ENCODE measurements around the gene RANBP1. TPM values are rescaled to one million over a fixed set of nuclear protein-coding genes. Genes with fewer than 3 reads are reported as not detected.

The RANBP1 gene
- total and polyA plus RNA-seq, 2 of the 4 experiments (the other 2 are of a cell fraction), result 173 to 376 TPM

DNA sequence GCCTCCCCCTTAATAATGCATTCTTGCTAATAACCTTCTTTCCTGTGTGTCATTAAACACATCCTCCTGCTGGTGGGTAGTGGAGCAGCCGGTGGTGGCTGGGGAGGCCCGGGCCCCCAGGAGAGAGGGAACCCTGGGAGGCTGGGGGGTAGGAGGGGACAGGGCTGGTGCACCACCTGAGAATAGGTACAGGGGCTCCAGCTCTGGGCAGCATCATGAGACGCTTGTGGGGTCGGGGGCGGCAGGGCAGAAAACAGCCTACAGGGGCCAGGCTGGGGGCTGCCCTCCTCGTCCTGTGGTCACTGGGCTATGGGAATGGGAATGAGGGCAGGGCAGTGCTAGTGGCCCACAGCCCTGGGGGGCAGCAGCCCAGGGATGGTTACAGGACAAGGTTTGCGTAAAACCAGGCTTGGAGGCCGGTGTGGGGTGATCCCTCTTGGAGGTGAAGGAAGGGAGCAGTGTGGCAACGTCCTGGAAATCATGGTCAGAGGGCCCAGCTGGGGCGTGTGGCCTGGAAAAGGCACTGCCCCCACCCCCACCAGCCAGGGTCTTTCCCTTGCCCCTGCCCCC is 53.4 kb downstream of the RANBP1 start:
- Histone ChIP-seq H3K27ac (ENCODE audit: insufficient read depth, low read length) (no peak overlapping the region), H3K4ac (ENCODE audit: low read depth, low read length) (no peak overlapping the region), H3K56ac (ENCODE audit: extremely low read depth, insufficient read depth, low read length) (no peak overlapping the region), H2AFZ (replicated peaks; ENCODE audit: low read length, poor library complexity) (no peak overlapping the region), H3K4me1 (ENCODE audit: control insufficient read depth, insufficient read depth, low read length) (no peaks in the 10 kb centered on the region), H3K9me1 (ENCODE audit: insufficient read depth, low read length) (no peaks in the 10 kb centered on the region), H3K79me1 (ENCODE audit: low read depth in 1 of 2, low read length in 2 of 2) (no peaks in the 10 kb centered on the region), H3K27me3 (ENCODE audit: control insufficient read depth, insufficient read depth, low read length) (peaks cover 26% of the 10 kb centered on the region), H3K14ac (replicated peaks; ENCODE audit: low read depth, low read length) (no peak overlapping the region), H2BK20ac (ENCODE audit: low read depth, low read length) (no peak overlapping the region), H4K8ac (ENCODE audit: low read depth in 2 of 2, low read length in 2 of 2) (no peak overlapping the region), H2AK9ac (replicated peaks; ENCODE audit: low read depth, low read length, poor library complexity) (no peak overlapping the region), H4K5ac (ENCODE audit: low read depth, low read length) (no peak overlapping the region), H2AK5ac (ENCODE audit: low read depth, low read length) (no peak overlapping the region), H3K18ac (ENCODE audit: low read depth, low read length) (no peak overlapping the region), H2BK15ac (ENCODE audit: low read depth, low read length) (no peak overlapping the region), H3K23ac (ENCODE audit: low read depth, low read length) (no peak overlapping the region), H2BK5ac (ENCODE audit: low read depth, low read length, poor library complexity, severe bottlenecking) (no peak overlapping the region), H3K36me3 (ENCODE audit: control insufficient read depth, insufficient read depth, low read length) (no peaks in the 10 kb centered on the region), H2BK120ac (ENCODE audit: low read depth, low read length) (no peak overlapping the region), H3K9ac (ENCODE audit: low read depth, low read length) (no peak overlapping the region), H4K20me1 (ENCODE audit: insufficient read depth, low read length) (no peaks in the 10 kb centered on the region), H3K4me2 (ENCODE audit: low read depth, low read length) (no peak overlapping the region), H3K9me3 (ENCODE audit: control insufficient read depth, insufficient read depth, low read length) (no peaks in the 10 kb centered on the region), H3K4me3 (ENCODE audit: insufficient read depth, low read depth, low read length) (no peak overlapping the region), H4K91ac (ENCODE audit: insufficient read depth, low read depth, low read length) (no peak overlapping the region)
- ChIA-PET POLR2A (ENCODE audit: unreplicated experiment) (no interaction called here), CTCF (no interaction called here)
- no peak for TF ChIP-seq CHD1 (IDR thresholded peaks at IDR 0.05; ENCODE audit: low read depth, low read length)
- TF ChIP-seq, protein P1, sequence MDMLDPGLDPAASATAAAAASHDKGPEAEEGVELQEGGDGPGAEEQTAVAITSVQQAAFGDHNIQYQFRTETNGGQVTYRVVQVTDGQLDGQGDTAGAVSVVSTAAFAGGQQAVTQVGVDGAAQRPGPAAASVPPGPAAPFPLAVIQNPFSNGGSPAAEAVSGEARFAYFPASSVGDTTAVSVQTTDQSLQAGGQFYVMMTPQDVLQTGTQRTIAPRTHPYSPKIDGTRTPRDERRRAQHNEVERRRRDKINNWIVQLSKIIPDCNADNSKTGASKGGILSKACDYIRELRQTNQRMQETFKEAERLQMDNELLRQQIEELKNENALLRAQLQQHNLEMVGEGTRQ (IDR thresholded peaks at IDR 0.05; ENCODE audit: low read depth, low read length), result no peak
- intact Hi-C loops (cut with micrococcal nuclease), result no loop called here
- in situ Hi-C loops (cut with MboI; ENCODE audit: low sequenced_read_pairs), result no loop called here
- no peak for ATAC-seq (ENCODE audit: low read depth)
- DNase-seq, result no peak
- no TSS peak for BruUV-seq (replicated peaks)
- dilution Hi-C loops (cut with HindIII; ENCODE audit: low sequenced_read_pairs, unreplicated experiment), result no loop called here
- 37% methylated on average over 4 of the region's 10 CpGs; no CpG with 5 or more reads in 1 of the 2 experiments for WGBS, 2 experiments (ENCODE audit: extremely low coverage in 2 of 2, insufficient read length in 1 of 2)

All from IMR-90 (cell line).